ENCODE measurements around the gene HEATR5B.

The HEATR5B gene

DNA sequence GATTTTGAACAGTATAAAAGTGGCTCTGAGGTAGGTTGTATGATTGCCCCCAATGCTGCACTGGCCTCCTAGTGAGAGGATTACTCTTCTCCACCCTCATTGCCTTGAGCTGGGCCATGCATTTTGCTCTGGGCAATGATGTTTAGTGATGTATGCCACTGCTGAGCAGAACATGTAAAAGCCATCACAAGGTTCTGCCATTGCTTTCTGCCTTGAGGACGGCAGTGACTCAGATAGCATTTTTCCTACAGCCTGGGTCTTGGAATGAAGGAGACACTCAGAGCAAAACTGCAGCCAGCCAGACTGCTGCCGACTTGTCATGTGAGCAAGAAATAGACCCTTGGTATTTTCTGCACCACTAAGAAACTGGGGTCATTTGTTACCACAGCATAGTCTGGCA, 27.8 kb upstream of the HEATR5B start:
- H3K4me3 ChIP-seq (ENCODE audit: low read depth, low read length), result no peak overlapping the region
- DNase-seq (ENCODE audit: low read depth), result no peak
- no peak for TF ChIP-seq MYC (IDR thresholded peaks at IDR 0.05; ENCODE audit: low read depth, low read length)
- TF ChIP-seq, protein P1, sequence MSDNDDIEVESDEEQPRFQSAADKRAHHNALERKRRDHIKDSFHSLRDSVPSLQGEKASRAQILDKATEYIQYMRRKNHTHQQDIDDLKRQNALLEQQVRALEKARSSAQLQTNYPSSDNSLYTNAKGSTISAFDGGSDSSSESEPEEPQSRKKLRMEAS (IDR thresholded peaks at IDR 0.05; ENCODE audit: low read depth, low read length), result no peak
- TF ChIP-seq POLR2A (IDR thresholded peaks at IDR 0.05; ENCODE audit: extremely low read depth, insufficient read length), result no peak
- TF ChIP-seq, protein P2, sequence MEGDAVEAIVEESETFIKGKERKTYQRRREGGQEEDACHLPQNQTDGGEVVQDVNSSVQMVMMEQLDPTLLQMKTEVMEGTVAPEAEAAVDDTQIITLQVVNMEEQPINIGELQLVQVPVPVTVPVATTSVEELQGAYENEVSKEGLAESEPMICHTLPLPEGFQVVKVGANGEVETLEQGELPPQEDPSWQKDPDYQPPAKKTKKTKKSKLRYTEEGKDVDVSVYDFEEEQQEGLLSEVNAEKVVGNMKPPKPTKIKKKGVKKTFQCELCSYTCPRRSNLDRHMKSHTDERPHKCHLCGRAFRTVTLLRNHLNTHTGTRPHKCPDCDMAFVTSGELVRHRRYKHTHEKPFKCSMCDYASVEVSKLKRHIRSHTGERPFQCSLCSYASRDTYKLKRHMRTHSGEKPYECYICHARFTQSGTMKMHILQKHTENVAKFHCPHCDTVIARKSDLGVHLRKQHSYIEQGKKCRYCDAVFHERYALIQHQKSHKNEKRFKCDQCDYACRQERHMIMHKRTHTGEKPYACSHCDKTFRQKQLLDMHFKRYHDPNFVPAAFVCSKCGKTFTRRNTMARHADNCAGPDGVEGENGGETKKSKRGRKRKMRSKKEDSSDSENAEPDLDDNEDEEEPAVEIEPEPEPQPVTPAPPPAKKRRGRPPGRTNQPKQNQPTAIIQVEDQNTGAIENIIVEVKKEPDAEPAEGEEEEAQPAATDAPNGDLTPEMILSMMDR (IDR thresholded peaks at IDR 0.05; ENCODE audit: low read depth, low read length), result no peak

DNA sequence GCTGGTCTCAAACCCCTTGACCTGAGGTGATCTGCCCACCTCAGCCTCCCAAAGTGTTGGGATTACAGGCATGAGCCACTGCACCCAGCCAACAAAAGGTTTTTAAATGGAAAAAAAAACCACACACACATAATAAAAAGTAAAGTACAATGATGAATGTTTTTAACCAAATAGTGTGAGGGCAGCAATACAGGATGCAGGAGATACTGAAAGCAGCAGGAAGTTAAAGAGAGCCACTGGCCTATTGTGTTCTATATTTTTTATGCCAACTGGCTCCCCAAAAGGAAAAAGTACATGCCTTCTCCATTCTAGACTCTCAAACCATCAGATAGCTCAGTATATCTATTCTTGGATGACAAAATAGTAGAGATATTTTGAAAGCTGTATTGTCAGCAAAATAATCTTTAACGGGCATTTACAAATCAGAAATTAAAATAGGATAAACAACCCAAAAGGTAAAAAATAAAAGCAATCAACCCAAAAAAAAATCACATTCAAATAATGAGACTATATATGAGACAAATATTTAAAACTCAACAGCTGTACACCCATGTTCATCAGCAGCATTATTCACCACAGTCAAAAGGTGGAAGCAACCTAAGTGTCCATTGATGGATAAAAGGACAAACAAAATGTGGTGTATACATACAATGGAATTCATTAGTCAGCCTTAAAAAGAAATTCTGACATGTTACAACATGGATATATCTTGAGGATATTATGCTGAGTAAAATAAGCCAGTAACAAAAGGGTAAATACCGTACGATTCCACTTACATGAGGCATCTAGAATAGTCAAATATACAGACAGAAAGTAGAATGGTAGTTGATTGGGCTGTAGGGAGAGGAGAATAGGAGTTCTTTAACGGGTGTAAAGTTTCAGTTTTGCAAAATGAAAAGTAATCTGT, 26.4 kb upstream of the HEATR5B start:
- H3K4me3 ChIP-seq (ENCODE audit: low read depth, low read length), result no peak overlapping the region
- no peak for DNase-seq (ENCODE audit: low read depth)
- TF ChIP-seq POLR2A (IDR thresholded peaks at IDR 0.05; ENCODE audit: extremely low read depth, insufficient read length) (no peak), MYC (IDR thresholded peaks at IDR 0.05; ENCODE audit: low read depth, low read length) (no peak)
- TF ChIP-seq, protein P2 (IDR thresholded peaks at IDR 0.05; ENCODE audit: low read depth, low read length), result no peak
- TF ChIP-seq, protein P1 (IDR thresholded peaks at IDR 0.05; ENCODE audit: low read depth, low read length), result no peak

DNA sequence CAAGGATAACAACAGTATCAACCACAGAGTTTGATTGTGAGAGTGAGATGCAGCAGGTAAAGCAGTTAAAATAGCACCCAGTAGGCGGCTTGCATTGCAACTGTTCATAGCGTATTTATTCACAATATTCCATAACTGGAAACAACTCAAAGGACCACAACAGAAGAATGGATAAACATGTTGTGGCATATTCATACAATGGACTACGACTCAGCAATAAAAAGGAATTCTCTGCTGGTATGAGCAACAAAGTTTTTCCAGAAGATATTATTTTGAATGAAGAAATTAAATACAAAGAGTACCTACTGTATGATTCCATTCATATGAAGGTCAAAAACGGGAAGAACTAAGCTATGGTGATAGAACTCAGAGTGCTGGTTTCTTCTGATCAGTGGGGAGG, 25.4 kb upstream of the HEATR5B start:
- DNase-seq (ENCODE audit: low read depth), result no peak
- H3K4me3 ChIP-seq (ENCODE audit: low read depth, low read length), result no peak overlapping the region
- TF ChIP-seq MYC (IDR thresholded peaks at IDR 0.05; ENCODE audit: low read depth, low read length) (no peak), POLR2A (IDR thresholded peaks at IDR 0.05; ENCODE audit: extremely low read depth, insufficient read length) (no peak)
- TF ChIP-seq, protein P1 (IDR thresholded peaks at IDR 0.05; ENCODE audit: low read depth, low read length), result no peak
- TF ChIP-seq, protein P2 (IDR thresholded peaks at IDR 0.05; ENCODE audit: low read depth, low read length), result no peak

DNA sequence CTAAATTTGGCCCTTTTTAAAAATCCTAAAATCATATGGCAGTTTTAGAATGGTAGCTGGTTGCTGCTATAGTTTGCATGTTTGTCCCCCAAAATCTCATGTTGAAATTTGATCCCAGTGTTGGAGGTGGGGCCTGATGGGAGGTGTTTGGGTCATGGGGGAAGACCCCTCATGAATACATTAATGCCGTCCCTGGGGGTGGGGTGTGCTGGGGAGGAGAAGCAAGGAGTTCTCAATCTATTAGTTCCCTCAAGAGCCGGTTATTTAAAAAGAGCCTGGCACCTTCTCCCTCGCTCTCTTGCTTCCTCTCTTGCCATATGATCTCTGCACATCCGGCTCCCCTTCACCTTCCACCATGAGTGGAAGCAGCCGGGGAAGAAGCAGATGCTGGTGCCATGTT, 21.0 kb upstream of the HEATR5B start:
- H3K4me3 ChIP-seq (ENCODE audit: low read depth, low read length), result no peak overlapping the region
- TF ChIP-seq MYC (IDR thresholded peaks at IDR 0.05; ENCODE audit: low read depth, low read length) (no peak), POLR2A (IDR thresholded peaks at IDR 0.05; ENCODE audit: extremely low read depth, insufficient read length) (no peak)
- TF ChIP-seq, protein P1 (IDR thresholded peaks at IDR 0.05; ENCODE audit: low read depth, low read length), result no peak
- TF ChIP-seq, protein P2 (IDR thresholded peaks at IDR 0.05; ENCODE audit: low read depth, low read length), result no peak
- no peak for DNase-seq (ENCODE audit: low read depth)

DNA sequence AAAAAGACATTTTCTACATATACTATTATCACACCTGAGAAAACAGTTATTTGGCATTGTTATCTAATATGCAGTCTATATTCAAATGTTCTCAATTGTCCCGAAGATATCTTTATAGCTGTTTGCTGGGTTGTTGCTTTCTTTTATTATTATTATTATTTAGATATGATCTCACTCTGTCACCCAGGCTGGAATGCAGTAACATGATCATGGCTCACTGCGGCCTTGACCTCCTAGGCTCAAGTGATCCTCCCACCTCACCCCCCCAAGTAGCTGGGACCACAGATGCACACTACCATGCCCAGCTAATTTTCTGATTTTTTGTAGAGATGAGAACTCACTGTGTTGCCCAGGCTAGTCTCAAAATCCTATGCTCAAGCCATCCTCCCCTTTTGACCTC, 20.0 kb upstream of the HEATR5B start:
- no peak overlapping the region for H3K4me3 ChIP-seq (ENCODE audit: low read depth, low read length)
- DNase-seq (ENCODE audit: low read depth), result no peak
- TF ChIP-seq MYC (IDR thresholded peaks at IDR 0.05; ENCODE audit: low read depth, low read length) (no peak), POLR2A (IDR thresholded peaks at IDR 0.05; ENCODE audit: extremely low read depth, insufficient read length) (no peak)
- TF ChIP-seq, protein P2 (IDR thresholded peaks at IDR 0.05; ENCODE audit: low read depth, low read length), result no peak
- TF ChIP-seq, protein P1 (IDR thresholded peaks at IDR 0.05; ENCODE audit: low read depth, low read length), result no peak
